ENCODE measurements around the gene ARHGAP45. TPM values are rescaled to one million over a fixed set of nuclear protein-coding genes. Genes with fewer than 3 reads are reported as not detected.

ARHGAP45 gene
- total RNA-seq, 1 experiment from 2014 or later = 31.5 TPM

GRCh38 chr19:1069009-1069779, 2.2 kb downstream of the ARHGAP45 start:
- Histone ChIP-seq H3K4me2 (ENCODE audit: low read depth, low read length, poor library complexity, severe bottlenecking) (peak overlapping the region; percentile 96), H3K27me3 (ENCODE audit: low read length) (no peaks in the 10 kb centered on the region), H3K4me3 (ENCODE audit: low read length) (peak overlapping the region; percentile 76), H3K9ac (ENCODE audit: low read length) (peak overlapping the region; percentile 79), H2AFZ (ENCODE audit: low read length) (no peak overlapping the region), H3K79me2 (ENCODE audit: low read length) (peaks cover 12% of the 10 kb centered on the region; the same call in 1 of the 2 replicates), H3K27ac (ENCODE audit: low read length) (peak overlapping the region; percentile 75), H3K9me2 (replicated peaks; ENCODE audit: insufficient read depth, low read length) (no peaks in the 10 kb centered on the region), H3K9me3 (ENCODE audit: low read length) (no peaks in the 10 kb centered on the region), H3K36me3 (ENCODE audit: insufficient read depth, low read length) (no peaks in the 10 kb centered on the region), H3K4me1 (ENCODE audit: low read length) (peaks cover 55% of the 10 kb centered on the region), H4K20me1 (ENCODE audit: insufficient read depth, low read depth, low read length) (peaks cover 5% of the 10 kb centered on the region; the same call in 1 of the 2 replicates)
- peak; percentile 80 for DNase-seq

GRCh38 chr19:1070576-1070930, 3.6 kb downstream of the ARHGAP45 start:
- no peak for DNase-seq
- peaks cover 12% of the 10 kb centered on the region; the same call in 1 of the 2 replicates for H3K79me2 ChIP-seq (ENCODE audit: low read length)
- H4K20me1 ChIP-seq (ENCODE audit: insufficient read depth, low read depth, low read length) = peaks cover 5% of the 10 kb centered on the region; the same call in 1 of the 2 replicates
- no peaks in the 10 kb centered on the region for H3K27me3 ChIP-seq (ENCODE audit: low read length)
- H3K4me2 ChIP-seq (ENCODE audit: low read depth, low read length, poor library complexity, severe bottlenecking) = no peak overlapping the region
- no peak overlapping the region for H3K9ac ChIP-seq (ENCODE audit: low read length)
- H2AFZ ChIP-seq (ENCODE audit: low read length) = no peak overlapping the region
- H3K4me3 ChIP-seq (ENCODE audit: low read length) = no peak overlapping the region
- H3K27ac ChIP-seq (ENCODE audit: low read length) = no peak overlapping the region
- peaks cover 52% of the 10 kb centered on the region for H3K4me1 ChIP-seq (ENCODE audit: low read length)
- H3K9me3 ChIP-seq (ENCODE audit: low read length) = no peaks in the 10 kb centered on the region
- H3K9me2 ChIP-seq (replicated peaks; ENCODE audit: insufficient read depth, low read length) = no peaks in the 10 kb centered on the region
- H3K36me3 ChIP-seq (ENCODE audit: insufficient read depth, low read length) = no peaks in the 10 kb centered on the region; the same call in 1 of the 2 replicates

- H3K9ac ChIP-seq (ENCODE audit: low read length) = no peak overlapping the region
- no peak overlapping the region for H3K4me2 ChIP-seq (ENCODE audit: low read depth, low read length, poor library complexity, severe bottlenecking)
- H3K27ac ChIP-seq (ENCODE audit: low read length) = no peak overlapping the region
- H3K9me2 ChIP-seq (replicated peaks; ENCODE audit: insufficient read depth, low read length) = no peaks in the 10 kb centered on the region
- DNase-seq = no peak
- H3K4me3 ChIP-seq (ENCODE audit: low read length) = no peak overlapping the region
- no peaks in the 10 kb centered on the region for H3K27me3 ChIP-seq (ENCODE audit: low read length)
- H3K36me3 ChIP-seq (ENCODE audit: insufficient read depth, low read length) = peaks cover 5% of the 10 kb centered on the region; the same call in 1 of the 2 replicates
- H3K9me3 ChIP-seq (ENCODE audit: low read length) = no peaks in the 10 kb centered on the region
- H3K79me2 ChIP-seq (ENCODE audit: low read length) = peaks cover 12% of the 10 kb centered on the region; the same call in 1 of the 2 replicates
- H3K4me1 ChIP-seq (ENCODE audit: low read length) = peaks cover 51% of the 10 kb centered on the region
- H2AFZ ChIP-seq (ENCODE audit: low read length) = no peak overlapping the region
- H4K20me1 ChIP-seq (ENCODE audit: insufficient read depth, low read depth, low read length) = peaks cover 5% of the 10 kb centered on the region; the same call in 1 of the 2 replicates
These were observed 4.2 kb downstream of the ARHGAP45 start for GRCh38 chr19:1070931-1071791.

DNA sequence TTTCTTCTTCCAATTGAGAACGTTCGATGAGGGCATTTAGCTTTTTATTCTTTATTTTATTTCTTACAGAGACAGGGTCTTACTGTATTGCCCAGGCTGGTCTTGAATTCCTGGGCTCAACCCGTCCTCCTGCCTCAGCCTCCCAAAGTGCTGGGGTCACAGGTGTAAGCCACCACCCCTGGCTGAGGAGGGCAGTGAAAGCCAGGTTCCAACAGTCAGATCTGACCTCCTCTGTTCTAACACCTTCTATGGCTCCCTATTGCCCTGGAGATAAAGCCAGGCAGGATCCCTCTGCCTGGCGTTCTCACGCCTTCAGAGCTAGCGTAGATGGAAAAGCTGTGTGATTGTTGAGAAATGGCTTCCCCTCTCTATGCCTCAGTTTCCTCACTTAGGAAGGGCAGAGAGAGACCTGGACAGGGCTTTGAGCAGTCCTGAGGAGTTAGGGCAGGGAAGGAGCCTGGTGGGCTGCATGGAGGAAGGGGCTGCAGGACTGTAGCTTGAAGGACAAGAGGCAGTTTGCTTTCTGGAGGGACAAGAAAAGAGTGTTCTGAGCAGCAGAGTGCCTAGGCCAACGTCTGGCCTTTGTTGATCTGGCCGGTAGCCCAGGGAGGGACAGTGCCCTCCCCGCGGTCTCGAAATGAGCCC, 5.5 kb downstream of the ARHGAP45 start:
- no peak overlapping the region for H3K4me2 ChIP-seq (ENCODE audit: low read depth, low read length, poor library complexity, severe bottlenecking)
- peaks cover 5% of the 10 kb centered on the region; the same call in 1 of the 2 replicates for H4K20me1 ChIP-seq (ENCODE audit: insufficient read depth, low read depth, low read length)
- H3K9me2 ChIP-seq (replicated peaks; ENCODE audit: insufficient read depth, low read length) = no peaks in the 10 kb centered on the region
- peaks cover 6% of the 10 kb centered on the region; the same call in 1 of the 2 replicates for H3K36me3 ChIP-seq (ENCODE audit: insufficient read depth, low read length)
- H3K79me2 ChIP-seq (ENCODE audit: low read length) = peaks cover 12% of the 10 kb centered on the region; the same call in 1 of the 2 replicates
- H3K9me3 ChIP-seq (ENCODE audit: low read length) = no peaks in the 10 kb centered on the region
- peaks cover 54% of the 10 kb centered on the region for H3K4me1 ChIP-seq (ENCODE audit: low read length)
- no peak for DNase-seq
- H2AFZ ChIP-seq (ENCODE audit: low read length) = no peak overlapping the region
- no peak overlapping the region for H3K9ac ChIP-seq (ENCODE audit: low read length)
- no peak overlapping the region for H3K27ac ChIP-seq (ENCODE audit: low read length)
- H3K27me3 ChIP-seq (ENCODE audit: low read length) = no peaks in the 10 kb centered on the region
- no peak overlapping the region for H3K4me3 ChIP-seq (ENCODE audit: low read length)

- H3K4me3 ChIP-seq (ENCODE audit: low read length) = peak overlapping the region; percentile 71; the same call in 1 of the 2 replicates
- peaks cover 52% of the 10 kb centered on the region for H3K4me1 ChIP-seq (ENCODE audit: low read length)
- H3K27ac ChIP-seq (ENCODE audit: low read length) = no peak overlapping the region
These were observed 6.3 kb downstream of the ARHGAP45 start for GRCh38 chr19:1073063-1073955.

DNA sequence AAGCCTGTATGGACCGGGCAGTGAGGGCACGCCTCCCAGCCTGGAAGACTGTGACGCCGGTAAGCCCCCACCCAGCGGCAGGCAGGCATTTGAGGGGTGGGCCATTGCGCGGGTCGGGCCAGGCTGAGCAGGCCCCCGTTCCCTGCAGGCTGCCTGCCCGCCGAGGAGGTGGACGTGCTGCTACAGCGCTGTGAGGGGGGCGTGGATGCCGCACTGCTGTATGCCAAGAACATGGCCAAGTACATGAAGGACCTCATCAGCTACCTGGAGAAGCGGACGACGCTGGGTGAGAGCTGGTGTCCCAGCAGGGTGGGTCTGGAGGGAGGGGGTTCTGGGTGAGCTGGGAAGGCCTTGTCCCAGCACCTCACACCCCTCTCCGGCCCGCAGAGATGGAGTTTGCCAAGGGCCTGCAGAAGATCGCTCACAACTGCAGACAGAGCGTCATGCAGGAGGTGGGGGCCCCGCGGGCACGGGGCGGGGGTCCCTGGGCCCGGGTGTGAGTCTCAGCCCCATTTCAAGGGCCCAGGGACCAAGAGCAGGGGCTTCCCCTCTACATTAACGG, 7.1 kb downstream of the ARHGAP45 start:
- Histone ChIP-seq H3K27me3 (ENCODE audit: low read length) (no peaks in the 10 kb centered on the region), H3K9ac (ENCODE audit: low read length) (peak overlapping the region; percentile 78), H3K4me3 (ENCODE audit: low read length) (peak overlapping the region; percentile 71), H3K4me1 (ENCODE audit: low read length) (peaks cover 45% of the 10 kb centered on the region), H3K4me2 (ENCODE audit: low read depth, low read length, poor library complexity, severe bottlenecking) (peak overlapping the region; percentile 85), H3K9me2 (replicated peaks; ENCODE audit: insufficient read depth, low read length) (no peaks in the 10 kb centered on the region), H2AFZ (ENCODE audit: low read length) (no peak overlapping the region), H4K20me1 (ENCODE audit: insufficient read depth, low read depth, low read length) (peaks cover 5% of the 10 kb centered on the region; the same call in 1 of the 2 replicates), H3K27ac (ENCODE audit: low read length) (peak overlapping the region; percentile 67), H3K36me3 (ENCODE audit: insufficient read depth, low read length) (peaks cover 6% of the 10 kb centered on the region; the same call in 1 of the 2 replicates), H3K79me2 (ENCODE audit: low read length) (peaks cover 6% of the 10 kb centered on the region; the same call in 1 of the 2 replicates), H3K9me3 (ENCODE audit: low read length) (no peaks in the 10 kb centered on the region)
- DNase-seq = no peak

More at GRCh38 chr19:1073063-1073955, 6.3 kb downstream of the ARHGAP45 start:
- H3K9me3 ChIP-seq (ENCODE audit: low read length) = no peaks in the 10 kb centered on the region
- peaks cover 10% of the 10 kb centered on the region; the same call in 1 of the 2 replicates for H3K79me2 ChIP-seq (ENCODE audit: low read length)
- no peak overlapping the region for H2AFZ ChIP-seq (ENCODE audit: low read length)
- peaks cover 5% of the 10 kb centered on the region; the same call in 1 of the 2 replicates for H4K20me1 ChIP-seq (ENCODE audit: insufficient read depth, low read depth, low read length)
- no peaks in the 10 kb centered on the region for H3K27me3 ChIP-seq (ENCODE audit: low read length)
- H3K9me2 ChIP-seq (replicated peaks; ENCODE audit: insufficient read depth, low read length) = no peaks in the 10 kb centered on the region
- H3K36me3 ChIP-seq (ENCODE audit: insufficient read depth, low read length) = peaks cover 6% of the 10 kb centered on the region; the same call in 1 of the 2 replicates
- no peak for DNase-seq
- peak overlapping the region; percentile 78; the same call in 1 of the 2 replicates for H3K9ac ChIP-seq (ENCODE audit: low read length)
- peak overlapping the region; percentile 85 for H3K4me2 ChIP-seq (ENCODE audit: low read depth, low read length, poor library complexity, severe bottlenecking)
